Glutamatergic neuron (in vitro differentiated cells): Measurements from ENCODE around the gene DDX10. TPM values are rescaled to one million over a fixed set of nuclear protein-coding genes. Genes with fewer than 3 reads are reported as not detected.

Experiments
- DNase-seq: peaks from one replicate; pipeline ENCODE4 v3.0.0; 2022
- H3K27ac Mint-ChIP-seq: one replicate; pipeline ENCODE4 v1.8.0; 2020; ENCODE audit warnings: mild to moderate bottlenecking, mixed read lengths, inconsistent platforms; ENCODE audit not compliant: unreplicated experiment
- H3K27me3 Mint-ChIP-seq: one replicate; pipeline ENCODE4 v1.8.0; 2020; ENCODE audit warnings: mild to moderate bottlenecking, moderate library complexity, mixed read lengths, inconsistent platforms; ENCODE audit not compliant: unreplicated experiment
- H3K36me3 Mint-ChIP-seq: one replicate; pipeline ENCODE4 v1.8.0; 2020; ENCODE audit warnings: mild to moderate bottlenecking, mixed read lengths, inconsistent platforms; ENCODE audit not compliant: unreplicated experiment
- H3K4me1 Mint-ChIP-seq: one replicate; pipeline ENCODE4 v1.8.0; 2020; ENCODE audit warnings: mild to moderate bottlenecking, low read depth, mixed read lengths, inconsistent platforms; ENCODE audit not compliant: unreplicated experiment
- H3K4me3 Mint-ChIP-seq: one replicate; pipeline ENCODE4 v1.8.0; 2020; ENCODE audit warnings: mild to moderate bottlenecking, mixed read lengths, inconsistent platforms; ENCODE audit not compliant: unreplicated experiment
- H3K9me3 Mint-ChIP-seq: one replicate; pipeline ENCODE4 v1.8.0; 2020; ENCODE audit warnings: mild to moderate bottlenecking, moderate library complexity, mixed read lengths, inconsistent platforms; ENCODE audit not compliant: unreplicated experiment
- total RNA-seq: library from RNA; stranded (reverse); fragmentation: NEBNext Ultra II Directional; extraction: Animal tissue kit (Norgen Biotek cat#: 25700); gene quantifications from one replicate; pipeline ENCODE4 v1.2.1, GENCODE V29; 2021; ENCODE audit not compliant: unreplicated experiment
- TF ChIP-seq, protein P1 (sequence below): fragments of 200-600 bp; sonication (generic); IDR thresholded peaks from one replicate; pipeline ENCODE4 v1.5.0; 2021; ENCODE audit not compliant: partially characterized antibody, unreplicated experiment

Gene DDX10
- total RNA-seq, 1 donor from 2014 or later, result 18.8 TPM

DNA sequence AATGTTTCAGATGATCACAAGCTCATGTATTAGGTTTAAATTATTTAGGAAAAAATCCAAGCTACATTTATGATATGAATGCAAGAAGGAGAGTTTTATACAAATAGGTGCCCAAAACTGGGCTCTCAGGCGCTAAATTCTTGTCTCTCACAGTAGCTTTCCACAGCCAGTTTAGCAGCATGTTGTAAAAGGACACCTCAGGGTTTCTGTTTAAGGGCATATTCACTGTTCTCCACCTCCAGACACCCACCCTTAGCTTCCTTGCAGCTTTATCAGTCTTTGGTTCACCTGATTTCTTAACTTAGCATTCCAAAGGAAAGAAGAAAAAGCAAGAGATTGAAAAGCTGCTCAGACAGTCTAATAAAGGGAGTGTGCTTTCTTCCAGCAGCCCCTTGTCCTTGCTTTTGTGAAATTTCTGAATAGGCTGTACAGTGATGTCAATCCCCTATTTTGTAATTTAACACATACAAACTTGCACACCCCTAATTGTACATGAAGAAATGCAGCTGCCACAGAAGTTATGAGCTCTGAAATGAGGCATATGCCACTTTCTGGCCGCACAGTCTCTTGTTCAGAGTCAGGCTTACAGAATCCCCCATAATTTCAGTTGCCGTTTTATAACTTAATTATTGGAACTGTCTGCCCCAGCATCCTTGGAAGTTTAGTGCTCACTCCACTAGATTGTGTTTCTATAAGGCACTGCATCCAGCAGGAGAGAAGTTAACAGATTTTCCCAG, 262.1 kb downstream of the DDX10 start:
- Mint-ChIP-seq H3K36me3 (no peaks in the 10 kb centered on the region), H3K4me1 (no peaks in the 10 kb centered on the region), H3K4me3 (no peak overlapping the region), H3K27ac (no peak overlapping the region), H3K9me3 (no peaks in the 10 kb centered on the region), H3K27me3 (peaks cover 4% of the 10 kb centered on the region)
- TF ChIP-seq, protein P1, sequence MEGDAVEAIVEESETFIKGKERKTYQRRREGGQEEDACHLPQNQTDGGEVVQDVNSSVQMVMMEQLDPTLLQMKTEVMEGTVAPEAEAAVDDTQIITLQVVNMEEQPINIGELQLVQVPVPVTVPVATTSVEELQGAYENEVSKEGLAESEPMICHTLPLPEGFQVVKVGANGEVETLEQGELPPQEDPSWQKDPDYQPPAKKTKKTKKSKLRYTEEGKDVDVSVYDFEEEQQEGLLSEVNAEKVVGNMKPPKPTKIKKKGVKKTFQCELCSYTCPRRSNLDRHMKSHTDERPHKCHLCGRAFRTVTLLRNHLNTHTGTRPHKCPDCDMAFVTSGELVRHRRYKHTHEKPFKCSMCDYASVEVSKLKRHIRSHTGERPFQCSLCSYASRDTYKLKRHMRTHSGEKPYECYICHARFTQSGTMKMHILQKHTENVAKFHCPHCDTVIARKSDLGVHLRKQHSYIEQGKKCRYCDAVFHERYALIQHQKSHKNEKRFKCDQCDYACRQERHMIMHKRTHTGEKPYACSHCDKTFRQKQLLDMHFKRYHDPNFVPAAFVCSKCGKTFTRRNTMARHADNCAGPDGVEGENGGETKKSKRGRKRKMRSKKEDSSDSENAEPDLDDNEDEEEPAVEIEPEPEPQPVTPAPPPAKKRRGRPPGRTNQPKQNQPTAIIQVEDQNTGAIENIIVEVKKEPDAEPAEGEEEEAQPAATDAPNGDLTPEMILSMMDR, result no peak
- DNase-seq, result no peak

DNA sequence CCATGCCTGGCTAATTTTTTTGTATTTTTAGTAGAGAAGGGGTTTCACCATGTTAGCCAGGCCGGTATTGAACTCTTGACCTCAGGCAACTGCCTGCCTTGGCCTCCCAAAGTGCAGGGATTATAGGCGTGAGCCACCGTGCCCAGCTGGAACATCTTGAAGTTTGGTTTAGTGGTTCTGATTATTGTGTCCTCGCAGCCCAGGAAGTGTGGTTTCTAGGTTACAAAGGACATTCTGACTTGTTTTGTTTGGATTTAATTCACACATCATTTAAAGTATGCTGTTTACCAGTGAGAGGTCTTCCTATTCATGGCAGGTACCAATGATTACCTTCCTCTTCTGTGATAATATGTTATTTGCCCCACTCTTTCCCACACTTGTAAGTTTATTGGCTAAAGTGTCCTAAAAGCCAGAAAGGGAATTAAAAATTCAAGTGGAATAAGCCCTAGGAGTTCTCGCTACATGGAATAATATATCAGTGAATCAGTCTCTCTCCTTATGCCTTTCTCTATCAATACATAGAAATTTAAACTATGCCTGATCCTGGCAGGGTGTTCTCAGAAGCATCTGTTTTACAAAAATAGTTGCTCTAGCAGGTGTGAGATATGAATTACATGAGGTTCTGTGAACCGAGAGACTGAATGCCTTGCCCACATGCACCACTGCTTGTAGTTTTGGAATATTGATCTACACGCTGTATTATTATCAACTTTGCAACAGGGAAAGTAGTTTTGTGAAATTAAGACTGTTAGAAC, 263.1 kb downstream of the DDX10 start:
- H3K36me3 Mint-ChIP-seq, result no peaks in the 10 kb centered on the region
- H3K4me3 Mint-ChIP-seq, result no peak overlapping the region
- no peaks in the 10 kb centered on the region for H3K4me1 Mint-ChIP-seq
- H3K9me3 Mint-ChIP-seq, result no peaks in the 10 kb centered on the region
- H3K27ac Mint-ChIP-seq, result no peak overlapping the region
- DNase-seq, result no peak
- TF ChIP-seq, protein P1, result no peak
- H3K27me3 Mint-ChIP-seq, result peaks cover 4% of the 10 kb centered on the region

DNA sequence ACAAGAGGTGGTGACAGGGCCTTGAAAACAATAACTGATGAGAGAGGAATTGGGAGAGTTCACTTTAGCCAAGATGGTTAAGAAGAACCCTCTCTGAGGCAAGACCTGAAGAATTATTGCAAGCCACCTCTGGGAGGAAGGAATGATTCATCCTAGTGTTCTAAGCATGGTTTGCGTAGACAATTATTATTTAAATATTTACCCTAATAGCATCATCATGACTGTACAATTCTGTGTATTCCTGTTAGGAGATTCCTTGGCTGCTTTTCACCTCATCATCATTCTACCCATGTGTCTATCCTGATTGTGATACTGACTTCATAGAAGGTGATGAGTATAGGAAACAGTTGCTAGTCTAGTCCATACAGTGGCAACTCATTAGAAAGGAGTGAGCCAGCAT, 264.4 kb downstream of the DDX10 start:
- no peaks in the 10 kb centered on the region for H3K36me3 Mint-ChIP-seq
- DNase-seq, result no peak
- peaks cover 5% of the 10 kb centered on the region for H3K4me1 Mint-ChIP-seq
- H3K9me3 Mint-ChIP-seq, result no peaks in the 10 kb centered on the region
- H3K27ac Mint-ChIP-seq, result no peak overlapping the region
- H3K27me3 Mint-ChIP-seq, result peaks cover 4% of the 10 kb centered on the region
- TF ChIP-seq, protein P1, result no peak
- H3K4me3 Mint-ChIP-seq, result no peak overlapping the region

DNA sequence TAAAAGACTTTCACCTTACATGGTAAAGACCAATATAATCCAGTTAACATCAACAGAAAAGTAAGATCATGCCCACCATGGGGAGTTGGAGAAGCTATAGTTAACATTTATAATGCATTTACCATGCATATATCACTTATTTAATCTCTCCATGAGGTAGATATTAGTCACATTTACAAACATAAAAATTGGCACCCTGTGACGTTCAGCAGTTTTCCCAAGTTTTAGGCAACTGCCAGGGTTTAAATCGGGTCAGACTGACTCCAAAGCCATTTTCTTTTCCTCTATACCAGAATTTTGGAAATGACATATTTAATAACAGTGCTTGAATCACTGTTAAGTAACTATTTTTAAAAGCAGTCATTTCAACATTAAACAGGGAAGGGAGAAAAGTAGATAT, 266.3 kb downstream of the DDX10 start:
- DNase-seq, result no peak
- H3K27ac Mint-ChIP-seq, result no peak overlapping the region
- H3K36me3 Mint-ChIP-seq, result no peaks in the 10 kb centered on the region
- H3K27me3 Mint-ChIP-seq, result peaks cover 4% of the 10 kb centered on the region
- peaks cover 5% of the 10 kb centered on the region for H3K4me1 Mint-ChIP-seq
- no peaks in the 10 kb centered on the region for H3K9me3 Mint-ChIP-seq
- H3K4me3 Mint-ChIP-seq, result no peak overlapping the region
- TF ChIP-seq, protein P1, result no peak

DNA sequence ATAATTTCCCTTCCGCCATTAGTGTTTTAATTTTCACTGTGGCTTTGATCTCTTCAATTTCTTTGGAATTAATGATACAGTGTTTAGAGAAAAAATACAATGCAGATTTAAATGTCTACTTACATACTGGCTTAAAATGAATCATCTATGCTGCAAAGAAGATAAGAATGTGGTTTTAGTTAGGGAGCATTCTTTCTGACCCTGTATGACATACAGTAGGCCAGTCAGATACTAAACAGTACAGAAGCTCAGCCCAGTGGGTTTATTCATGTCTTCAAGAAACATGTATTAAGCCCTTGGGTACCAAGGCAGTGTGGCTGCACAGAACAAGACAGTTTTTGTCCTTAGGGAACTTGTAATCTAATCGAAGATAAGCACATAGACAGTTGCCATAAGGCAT, 268.8 kb downstream of the DDX10 start:
- Mint-ChIP-seq H3K27me3 (peaks cover 4% of the 10 kb centered on the region), H3K4me3 (no peak overlapping the region), H3K27ac (no peak overlapping the region), H3K36me3 (no peaks in the 10 kb centered on the region), H3K4me1 (peaks cover 6% of the 10 kb centered on the region), H3K9me3 (no peaks in the 10 kb centered on the region)
- DNase-seq, result no peak
- TF ChIP-seq, protein P1, result no peak
